Measurements from ENCODE around the gene CCDC88C. TPM values are rescaled to one million over a fixed set of nuclear protein-coding genes. Genes with fewer than 3 reads are reported as not detected.

The CCDC88C gene
- total RNA-seq, 2 donors from 2014 or later = 4.0 to 4.4 TPM

DNA sequence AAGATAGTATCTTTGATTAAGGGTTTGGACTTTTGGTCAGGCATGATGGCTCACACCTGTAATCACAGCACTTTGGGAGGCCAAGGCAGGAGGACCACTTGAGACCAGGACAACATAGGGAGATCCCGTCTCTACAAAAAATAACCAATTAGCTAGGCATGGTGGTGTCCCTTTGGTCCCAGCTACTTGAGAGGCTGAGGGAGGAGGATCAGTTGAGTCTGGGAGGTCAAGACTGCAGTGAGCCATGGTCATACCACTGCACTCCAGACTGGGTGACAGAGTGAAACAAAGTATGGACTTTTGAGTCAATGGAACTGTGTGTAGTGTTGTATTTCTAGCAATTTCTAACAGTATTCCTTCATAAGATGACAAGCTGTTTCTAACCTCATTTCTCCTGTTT is 38.7 kb upstream of the CCDC88C start:
- Histone ChIP-seq H3K9me3 (no peaks in the 10 kb centered on the region), H3K27ac (no peak overlapping the region), H3K36me3 (peaks cover 51% of the 10 kb centered on the region), H3K4me3 (no peak overlapping the region), H3K4me1 (no peaks in the 10 kb centered on the region), H3K27me3 (no peaks in the 10 kb centered on the region)
- TF ChIP-seq, protein P1, sequence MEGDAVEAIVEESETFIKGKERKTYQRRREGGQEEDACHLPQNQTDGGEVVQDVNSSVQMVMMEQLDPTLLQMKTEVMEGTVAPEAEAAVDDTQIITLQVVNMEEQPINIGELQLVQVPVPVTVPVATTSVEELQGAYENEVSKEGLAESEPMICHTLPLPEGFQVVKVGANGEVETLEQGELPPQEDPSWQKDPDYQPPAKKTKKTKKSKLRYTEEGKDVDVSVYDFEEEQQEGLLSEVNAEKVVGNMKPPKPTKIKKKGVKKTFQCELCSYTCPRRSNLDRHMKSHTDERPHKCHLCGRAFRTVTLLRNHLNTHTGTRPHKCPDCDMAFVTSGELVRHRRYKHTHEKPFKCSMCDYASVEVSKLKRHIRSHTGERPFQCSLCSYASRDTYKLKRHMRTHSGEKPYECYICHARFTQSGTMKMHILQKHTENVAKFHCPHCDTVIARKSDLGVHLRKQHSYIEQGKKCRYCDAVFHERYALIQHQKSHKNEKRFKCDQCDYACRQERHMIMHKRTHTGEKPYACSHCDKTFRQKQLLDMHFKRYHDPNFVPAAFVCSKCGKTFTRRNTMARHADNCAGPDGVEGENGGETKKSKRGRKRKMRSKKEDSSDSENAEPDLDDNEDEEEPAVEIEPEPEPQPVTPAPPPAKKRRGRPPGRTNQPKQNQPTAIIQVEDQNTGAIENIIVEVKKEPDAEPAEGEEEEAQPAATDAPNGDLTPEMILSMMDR (IDR thresholded peaks at IDR 0.05) = no peak
- DNase-seq (ENCODE audit: low spot score) = no peak

DNA sequence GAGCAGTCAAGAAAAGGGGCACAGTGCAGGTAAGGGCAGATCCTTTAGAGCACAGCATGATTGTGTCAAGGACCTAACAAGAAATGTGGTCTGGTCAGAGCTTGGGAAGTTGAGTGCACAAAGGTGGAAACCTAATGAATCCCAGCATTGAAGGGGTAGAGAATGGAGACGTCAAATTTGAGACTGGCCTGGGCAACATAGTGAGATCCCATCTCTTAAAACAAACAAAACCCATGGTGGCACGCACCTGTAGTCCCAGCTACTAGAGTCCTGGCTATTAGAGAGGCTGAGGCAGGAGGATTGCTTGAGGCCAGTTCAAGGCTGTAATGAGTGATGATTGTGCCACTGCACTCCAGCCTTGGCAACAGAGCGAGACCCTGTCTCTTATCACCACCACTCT is 37.0 kb upstream of the CCDC88C start:
- Histone ChIP-seq H3K36me3 (peaks cover 34% of the 10 kb centered on the region), H3K27ac (no peak overlapping the region), H3K27me3 (no peaks in the 10 kb centered on the region), H3K4me1 (no peaks in the 10 kb centered on the region), H3K4me3 (no peak overlapping the region), H3K9me3 (no peaks in the 10 kb centered on the region)
- DNase-seq (ENCODE audit: low spot score) = no peak
- TF ChIP-seq, protein P1 (IDR thresholded peaks at IDR 0.05) = no peak

DNA sequence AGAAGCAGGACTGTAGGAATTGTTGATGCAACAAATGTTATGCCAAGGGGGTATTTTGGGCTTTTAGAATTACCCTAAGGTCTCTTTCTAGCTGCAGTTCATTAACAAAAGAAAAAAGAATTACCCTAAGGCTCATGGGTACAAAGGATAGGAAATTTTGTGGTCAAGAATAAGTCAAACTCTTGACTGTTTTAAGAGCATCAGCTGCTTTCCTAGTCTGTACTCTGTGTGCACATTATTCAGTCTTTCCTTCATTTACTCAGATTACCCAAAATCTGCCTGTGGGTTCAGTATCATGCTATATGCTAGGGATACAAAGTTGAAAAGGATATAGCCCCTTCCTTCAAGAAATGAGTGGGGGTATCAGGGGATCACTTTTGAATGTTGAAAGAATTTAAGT is 36.5 kb upstream of the CCDC88C start:
- H3K27me3 ChIP-seq = no peaks in the 10 kb centered on the region
- TF ChIP-seq, protein P1 (IDR thresholded peaks at IDR 0.05) = no peak
- no peak overlapping the region for H3K4me3 ChIP-seq
- no peak for DNase-seq (ENCODE audit: low spot score)
- H3K9me3 ChIP-seq = no peaks in the 10 kb centered on the region
- peaks cover 29% of the 10 kb centered on the region for H3K36me3 ChIP-seq
- no peak overlapping the region for H3K27ac ChIP-seq
- H3K4me1 ChIP-seq = no peaks in the 10 kb centered on the region

DNA sequence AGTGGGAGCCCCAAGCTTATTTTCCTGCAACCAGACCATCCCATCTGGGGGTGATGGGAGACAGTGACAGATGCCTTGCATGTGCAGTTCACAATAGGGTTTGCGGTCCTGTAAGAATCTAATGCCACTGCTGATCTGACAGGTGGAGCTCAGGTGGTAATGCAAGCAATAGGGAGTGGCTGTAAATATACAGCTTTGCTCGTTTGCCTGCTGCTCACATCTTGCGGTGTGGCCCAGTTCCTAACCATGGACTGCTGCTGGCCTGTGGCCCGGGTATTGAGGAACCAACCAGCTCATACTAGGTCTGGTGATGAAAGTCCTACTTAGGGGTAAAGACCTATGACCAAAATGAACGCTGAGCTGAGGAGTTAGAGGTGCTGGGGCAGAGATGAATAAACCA is 36.1 kb upstream of the CCDC88C start:
- TF ChIP-seq, protein P1 (IDR thresholded peaks at IDR 0.05) = no peak
- no peak overlapping the region for H3K27ac ChIP-seq
- no peak overlapping the region for H3K4me3 ChIP-seq
- no peaks in the 10 kb centered on the region for H3K4me1 ChIP-seq
- DNase-seq (ENCODE audit: low spot score) = no peak
- no peaks in the 10 kb centered on the region for H3K9me3 ChIP-seq
- no peaks in the 10 kb centered on the region for H3K27me3 ChIP-seq
- H3K36me3 ChIP-seq = peaks cover 25% of the 10 kb centered on the region

DNA sequence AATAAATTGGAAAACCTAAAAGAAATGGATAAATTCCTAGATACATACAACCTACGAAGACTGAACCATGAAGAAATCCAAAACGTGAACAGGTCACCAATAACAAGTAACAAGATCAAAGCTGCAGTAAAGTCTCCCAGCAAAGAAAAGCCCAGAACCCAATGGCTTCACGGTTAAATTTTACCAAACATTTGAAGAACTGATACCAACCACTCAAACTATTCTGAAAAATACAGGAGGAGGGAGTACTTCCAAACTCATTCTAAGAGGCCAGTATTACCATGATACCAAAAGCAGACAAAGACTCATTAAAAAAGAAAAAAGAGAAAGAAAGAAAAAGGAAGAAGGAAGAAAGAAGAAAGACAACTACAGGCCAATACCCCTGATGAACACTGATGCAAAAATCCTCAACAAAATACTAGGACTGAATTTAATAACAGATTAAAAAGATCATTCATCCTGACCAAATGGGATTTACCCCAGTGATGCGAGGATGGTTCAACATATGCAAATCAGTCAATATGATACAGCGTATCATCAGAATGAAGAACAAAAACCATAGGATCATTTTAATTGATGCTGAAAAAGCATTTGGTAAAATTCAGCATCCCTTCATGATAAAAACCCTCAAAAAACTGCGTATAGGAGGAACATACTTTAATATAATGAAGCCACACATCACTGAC is 26.9 kb upstream of the CCDC88C start:
- H3K27ac ChIP-seq = no peak overlapping the region
- no peaks in the 10 kb centered on the region for H3K36me3 ChIP-seq
- H3K4me3 ChIP-seq = no peak overlapping the region
- H3K27me3 ChIP-seq = no peaks in the 10 kb centered on the region
- TF ChIP-seq, protein P1 (IDR thresholded peaks at IDR 0.05) = no peak
- no peaks in the 10 kb centered on the region for H3K4me1 ChIP-seq
- peaks cover 0 to 5% of the 10 kb centered on the region in 2 donors for H3K9me3 ChIP-seq
- no peak for DNase-seq (ENCODE audit: low spot score)

DNA sequence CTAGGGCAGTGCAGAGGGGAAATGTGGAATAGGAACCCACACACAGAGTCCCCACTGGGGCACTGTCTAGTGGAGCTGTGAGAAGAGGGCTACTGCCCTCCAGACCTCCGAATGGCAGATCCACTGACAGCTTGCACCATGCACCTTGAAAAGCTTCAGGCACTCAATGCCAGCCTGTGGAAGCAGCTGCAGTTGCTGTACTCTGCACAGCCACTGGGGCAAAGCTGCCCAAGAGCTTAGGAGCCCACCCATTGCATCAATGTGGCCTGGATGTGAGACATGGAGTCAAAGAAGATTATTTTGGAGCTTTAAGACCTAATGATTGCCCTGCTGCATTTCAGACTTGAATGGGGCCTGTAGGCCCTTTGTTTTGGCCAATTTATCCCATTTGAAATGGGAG is 21.7 kb upstream of the CCDC88C start:
- Histone ChIP-seq H3K9me3 (no peaks in the 10 kb centered on the region), H3K4me3 (no peak overlapping the region), H3K27ac (no peak overlapping the region), H3K4me1 (no peaks in the 10 kb centered on the region), H3K27me3 (no peaks in the 10 kb centered on the region), H3K36me3 (no peaks in the 10 kb centered on the region)
- DNase-seq (ENCODE audit: low spot score) = no peak
- TF ChIP-seq, protein P1 (IDR thresholded peaks at IDR 0.05) = no peak

All from right atrium auricular region (tissue), 2 donors.